ENCODE measurements around the gene CLCN3. TPM values are rescaled to one million over a fixed set of nuclear protein-coding genes. Genes with fewer than 3 reads are reported as not detected.

The CLCN3 gene
- total and polyA plus RNA-seq, 2 of the 13 experiments (the other 11 are each of a cell fraction or from before 2014, with no cell fraction given) = 13.6 to 23.7 TPM

DNA sequence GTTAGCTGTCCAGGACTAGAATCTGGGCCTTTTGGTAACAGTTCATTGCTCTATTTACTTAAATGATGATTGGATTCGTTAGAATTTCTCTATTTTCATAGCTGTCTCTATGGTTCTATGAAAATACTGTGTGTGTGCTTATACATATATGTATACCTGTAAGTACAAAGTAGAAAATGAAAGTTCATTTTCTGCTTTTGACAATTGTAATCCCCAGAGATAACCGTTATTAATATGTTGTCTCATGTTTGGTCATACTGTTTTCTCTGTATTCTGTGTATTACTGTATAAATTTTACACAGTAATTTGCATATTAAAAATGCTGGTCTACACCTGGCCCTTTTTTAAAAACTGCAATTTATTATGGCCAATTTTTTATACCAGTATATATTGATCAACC, 55.4 kb downstream of the CLCN3 start:
- in situ Hi-C loops (cut with HindIII; ENCODE audit: extremely low pct_ligation_motif_present, low pct_unique_long_range_greater_than_20kb) = no loop called here
- no peak for FAIRE-seq
- BruUV-seq (replicated peaks) = no TSS peak

DNA sequence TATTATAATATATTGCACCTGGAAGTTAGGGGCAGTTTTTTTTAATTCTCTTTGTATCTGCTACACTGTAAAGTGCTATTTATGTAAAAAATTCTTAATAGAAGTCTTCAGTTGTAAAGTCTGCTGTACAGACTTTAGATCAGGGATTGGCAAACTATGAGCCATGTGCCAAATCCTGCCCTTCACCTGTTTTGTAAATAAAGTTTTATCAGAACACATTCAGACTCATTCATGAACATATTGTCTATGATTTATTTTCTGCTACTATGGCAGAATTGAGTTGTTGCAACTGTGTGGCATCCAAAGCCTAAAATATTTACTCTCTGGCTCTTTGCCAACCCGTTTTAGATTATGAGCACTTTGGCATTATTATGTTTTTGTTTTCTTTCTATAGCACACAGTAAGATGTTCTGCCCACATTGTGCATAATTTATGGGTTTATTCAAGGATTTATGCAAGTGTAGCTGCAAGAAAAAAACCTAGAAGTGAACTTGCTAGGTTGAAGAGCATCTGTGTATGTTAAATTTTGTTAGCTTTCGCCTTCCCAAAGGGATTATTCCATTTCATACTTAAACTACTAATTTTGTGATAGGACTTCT, 56.9 kb downstream of the CLCN3 start:
- WGBS (ENCODE audit: low lambda C conversion rate) = 94% methylated on average over 2 of the region's 2 CpGs
- H3K4me3 ChIP-seq (replicated peaks in 1 of 3; ENCODE audit: insufficient read depth in 1 of 3, low read depth in 2 of 3, low read length in 3 of 3) = no peak overlapping the region
- H3K9ac ChIP-seq (ENCODE audit: insufficient read depth, low read depth, low read length) = no peak overlapping the region
- FAIRE-seq (no peak), DNase-seq (ENCODE audit: low spot score) (no peak), ATAC-seq (no peak)
- in situ Hi-C loops (cut with HindIII; ENCODE audit: extremely low pct_ligation_motif_present, low pct_unique_long_range_greater_than_20kb) (no loop called here), intact Hi-C loops (cut with micrococcal nuclease; ENCODE audit: unreplicated experiment) (no loop called here)
- no peaks in the 10 kb centered on the region for H3K79me2 ChIP-seq (ENCODE audit: insufficient read depth, low read length)
- H3K36me3 ChIP-seq (replicated peaks in 1 of 2; ENCODE audit: control insufficient read depth in 1 of 2, insufficient read depth in 2 of 2, low read length in 2 of 2) = no peaks in the 10 kb centered on the region
- TF ChIP-seq HNRNPK (IDR thresholded peaks at IDR 0.05; ENCODE audit: low read depth, low read length, poor library complexity, severe bottlenecking) (no peak), TBX3 (IDR thresholded peaks at IDR 0.05; ENCODE audit: borderline replicate concordance) (no peak)
- TF ChIP-seq, protein P1, sequence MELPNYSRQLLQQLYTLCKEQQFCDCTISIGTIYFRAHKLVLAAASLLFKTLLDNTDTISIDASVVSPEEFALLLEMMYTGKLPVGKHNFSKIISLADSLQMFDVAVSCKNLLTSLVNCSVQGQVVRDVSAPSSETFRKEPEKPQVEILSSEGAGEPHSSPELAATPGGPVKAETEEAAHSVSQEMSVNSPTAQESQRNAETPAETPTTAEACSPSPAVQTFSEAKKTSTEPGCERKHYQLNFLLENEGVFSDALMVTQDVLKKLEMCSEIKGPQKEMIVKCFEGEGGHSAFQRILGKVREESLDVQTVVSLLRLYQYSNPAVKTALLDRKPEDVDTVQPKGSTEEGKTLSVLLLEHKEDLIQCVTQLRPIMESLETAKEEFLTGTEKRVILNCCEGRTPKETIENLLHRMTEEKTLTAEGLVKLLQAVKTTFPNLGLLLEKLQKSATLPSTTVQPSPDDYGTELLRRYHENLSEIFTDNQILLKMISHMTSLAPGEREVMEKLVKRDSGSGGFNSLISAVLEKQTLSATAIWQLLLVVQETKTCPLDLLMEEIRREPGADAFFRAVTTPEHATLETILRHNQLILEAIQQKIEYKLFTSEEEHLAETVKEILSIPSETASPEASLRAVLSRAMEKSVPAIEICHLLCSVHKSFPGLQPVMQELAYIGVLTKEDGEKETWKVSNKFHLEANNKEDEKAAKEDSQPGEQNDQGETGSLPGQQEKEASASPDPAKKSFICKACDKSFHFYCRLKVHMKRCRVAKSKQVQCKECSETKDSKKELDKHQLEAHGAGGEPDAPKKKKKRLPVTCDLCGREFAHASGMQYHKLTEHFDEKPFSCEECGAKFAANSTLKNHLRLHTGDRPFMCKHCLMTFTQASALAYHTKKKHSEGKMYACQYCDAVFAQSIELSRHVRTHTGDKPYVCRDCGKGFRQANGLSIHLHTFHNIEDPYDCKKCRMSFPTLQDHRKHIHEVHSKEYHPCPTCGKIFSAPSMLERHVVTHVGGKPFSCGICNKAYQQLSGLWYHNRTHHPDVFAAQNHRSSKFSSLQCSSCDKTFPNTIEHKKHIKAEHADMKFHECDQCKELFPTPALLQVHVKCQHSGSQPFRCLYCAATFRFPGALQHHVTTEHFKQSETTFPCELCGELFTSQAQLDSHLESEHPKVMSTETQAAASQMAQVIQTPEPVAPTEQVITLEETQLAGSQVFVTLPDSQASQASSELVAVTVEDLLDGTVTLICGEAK (IDR thresholded peaks at IDR 0.05) = 0 out of 2 replicates have a peak, but pooled peaks have one; percentile 9
- TF ChIP-seq, protein P1 (CRISPR knock-in tag; IDR thresholded peaks at IDR 0.05) = no peak; the same call in 1 of the 2 replicates
- TF ChIP-seq, protein P2, sequence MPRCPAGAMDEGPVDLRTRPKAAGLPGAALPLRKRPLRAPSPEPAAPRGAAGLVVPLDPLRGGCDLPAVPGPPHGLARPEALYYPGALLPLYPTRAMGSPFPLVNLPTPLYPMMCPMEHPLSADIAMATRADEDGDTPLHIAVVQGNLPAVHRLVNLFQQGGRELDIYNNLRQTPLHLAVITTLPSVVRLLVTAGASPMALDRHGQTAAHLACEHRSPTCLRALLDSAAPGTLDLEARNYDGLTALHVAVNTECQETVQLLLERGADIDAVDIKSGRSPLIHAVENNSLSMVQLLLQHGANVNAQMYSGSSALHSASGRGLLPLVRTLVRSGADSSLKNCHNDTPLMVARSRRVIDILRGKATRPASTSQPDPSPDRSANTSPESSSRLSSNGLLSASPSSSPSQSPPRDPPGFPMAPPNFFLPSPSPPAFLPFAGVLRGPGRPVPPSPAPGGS (CRISPR knock-in tag; IDR thresholded peaks at IDR 0.05) = no peak
- no peak overlapping the region for H3K27ac ChIP-seq (ENCODE audit: extremely low read length, insufficient read depth, low read length)
- no peaks in the 10 kb centered on the region for H4K20me1 ChIP-seq (ENCODE audit: insufficient read depth, low read length)
- no peaks in the 10 kb centered on the region for H3K27me3 ChIP-seq (ENCODE audit: control insufficient read depth in 1 of 2, insufficient read depth in 2 of 2, low read length in 2 of 2)
- ChIA-PET CTCF (ENCODE audit: low intra/inter-chr PET ratio, low total read pairs) (no interaction called here), POLR2A (no interaction called here)
- H3K4me1 ChIP-seq (ENCODE audit: insufficient read depth, low read length) = no peaks in the 10 kb centered on the region
- BruUV-seq (replicated peaks) = no TSS peak
- H3K9me3 ChIP-seq (ENCODE audit: low read length) = no peaks in the 10 kb centered on the region
- H3K4me2 ChIP-seq (ENCODE audit: low read depth, low read length) = no peak overlapping the region
- no peak overlapping the region for H2AFZ ChIP-seq (ENCODE audit: low read length)

More for the DNA sequence above, 55.4 kb downstream of the CLCN3 start:
- intact Hi-C loops (cut with micrococcal nuclease; ENCODE audit: unreplicated experiment) = no loop called here
- Histone ChIP-seq H3K9ac (ENCODE audit: insufficient read depth, low read depth, low read length) (no peak overlapping the region), H3K27me3 (ENCODE audit: control insufficient read depth in 1 of 2, insufficient read depth in 2 of 2, low read length in 2 of 2) (no peaks in the 10 kb centered on the region), H4K20me1 (ENCODE audit: insufficient read depth, low read length) (no peaks in the 10 kb centered on the region), H3K36me3 (replicated peaks in 1 of 2; ENCODE audit: control insufficient read depth in 1 of 2, insufficient read depth in 2 of 2, low read length in 2 of 2) (no peaks in the 10 kb centered on the region), H3K4me1 (ENCODE audit: insufficient read depth, low read length) (no peaks in the 10 kb centered on the region), H3K4me2 (ENCODE audit: low read depth, low read length) (no peak overlapping the region), H3K79me2 (ENCODE audit: insufficient read depth, low read length) (no peaks in the 10 kb centered on the region), H3K4me3 (replicated peaks in 1 of 3; ENCODE audit: insufficient read depth in 1 of 3, low read depth in 2 of 3, low read length in 3 of 3) (no peak overlapping the region), H3K9me3 (ENCODE audit: low read length) (no peaks in the 10 kb centered on the region), H2AFZ (ENCODE audit: low read length) (no peak overlapping the region), H3K27ac (ENCODE audit: extremely low read length, insufficient read depth, low read length) (no peak overlapping the region)
- 91% methylated on average over 2 of the region's 2 CpGs for WGBS (ENCODE audit: low lambda C conversion rate)
- ATAC-seq (no peak), DNase-seq (ENCODE audit: low spot score) (no peak)
- CTCF ChIA-PET (ENCODE audit: low intra/inter-chr PET ratio, low total read pairs) = no interaction called here
- TF ChIP-seq HDAC1 (CRISPR knock-in tag; IDR thresholded peaks at IDR 0.05) (no peak), RARA (CRISPR knock-in tag; IDR thresholded peaks at IDR 0.05) (no peak), SRF (IDR thresholded peaks at IDR 0.05; ENCODE audit: low read depth, low read length) (no peak), ZNF746 (CRISPR knock-in tag; IDR thresholded peaks at IDR 0.05) (no peak), TBL1XR1 (IDR thresholded peaks at IDR 0.05; ENCODE audit: borderline replicate concordance, low read length, partially characterized antibody) (no peak), ZNF232 (CRISPR knock-in tag; IDR thresholded peaks at IDR 0.05; ENCODE audit: borderline replicate concordance) (no peak), RXRB (CRISPR knock-in tag; IDR thresholded peaks at IDR 0.05; ENCODE audit: borderline replicate concordance) (no peak), MTF2 (CRISPR knock-in tag; IDR thresholded peaks at IDR 0.05; ENCODE audit: borderline replicate concordance) (no peak)
- POLR2A ChIA-PET = no interaction called here

All from HepG2 (cell line).